Suprapubic skin (tissue), 4 donors: Measurements from ENCODE around the gene IGFL3. TPM values are rescaled to one million over a fixed set of nuclear protein-coding genes. Genes with fewer than 3 reads are reported as not detected.

Experiments used
- DNase-seq, 2 donors: peaks; one replicate each; pipeline ENCODE4 v3.0.0-alpha.2; 2019; ENCODE audit warnings: low spot score in 2 of 2
- H3K27ac ChIP-seq: fragments of 200-600 bp; sonication (generic); one replicate; pipeline ENCODE4 v1.5.1; 2019
- H3K27me3 ChIP-seq: fragments of 200-600 bp; sonication (generic); one replicate; pipeline ENCODE4 v1.5.1; 2019
- H3K36me3 ChIP-seq: fragments of 200-600 bp; sonication (generic); one replicate; pipeline ENCODE4 v1.5.1; 2019
- H3K4me1 ChIP-seq: fragments of 200-600 bp; sonication (generic); one replicate; pipeline ENCODE4 v1.5.1; 2019
- H3K4me3 ChIP-seq: fragments of 200-600 bp; sonication (generic); one replicate; pipeline ENCODE4 v1.5.1; 2019; ENCODE audit warnings: mild to moderate bottlenecking
- H3K9me3 ChIP-seq: fragments of 200-600 bp; sonication (generic); one replicate; pipeline ENCODE4 v1.5.1; 2019
- CTCF ChIP-seq, 2 donors: fragments of 200-600 bp in 1 of 2; fragments of 450-650 bp in 1 of 2; sonication (generic) in 1 of 2; IDR thresholded peaks; one replicate each; pipeline ENCODE4 v1.5.1; 2016 to 2019; ENCODE audit warnings: antibody characterized with exemption in 2 of 2, mild to moderate bottlenecking in 1 of 2, moderate library complexity in 1 of 2
- EP300 ChIP-seq: sonication (generic); formaldehyde crosslinking; IDR thresholded peaks from one replicate; pipeline ENCODE4 v1.6.1; 2017; ENCODE audit warnings: antibody characterized with exemption
- POLR2A ChIP-seq, 2 donors: fragments of 450-650 bp; IDR thresholded peaks; one replicate each; pipeline ENCODE4 v1.6.1; 2017; ENCODE audit warnings: antibody characterized with exemption in 2 of 2, mild to moderate bottlenecking in 2 of 2, moderate library complexity in 2 of 2
- POLR2AphosphoS5 ChIP-seq, 3 donors: sonication (generic); formaldehyde crosslinking; IDR thresholded peaks; one replicate each; pipeline ENCODE4 v1.6.1; 2017; ENCODE audit warnings: antibody characterized with exemption in 3 of 3
- WGBS: methylation state at CpG from one replicate; pipeline ENCODE4 v1.1.5; 2018; 5-methylcytosine and 5-hydroxymethylcytosine counted together
- total RNA-seq, 4 donors: library from RNA; depleted of rRNA; stranded (reverse); fragments of >200 nt; gene quantifications; one replicate each; pipeline ENCODE4 v1.1.0, GENCODE V29; 2016

IGFL3 gene
- total RNA-seq, 4 donors from 2014 or later = 10.2 to 49.4 (median 16.8) TPM

- TF ChIP-seq POLR2A (IDR thresholded peaks at IDR 0.05) (no peak), CTCF (IDR thresholded peaks at IDR 0.05) (no peak), EP300 (no peak)
- no peak overlapping the region for H3K27ac ChIP-seq
- peaks cover 27% of the 10 kb centered on the region for H3K27me3 ChIP-seq
Observed at GRCh38 chr19:46118136-46118535, 6.4 kb downstream of the IGFL3 start.

GRCh38 chr19:46116121-46116520, 8.4 kb downstream of the IGFL3 start:
- Histone ChIP-seq H3K9me3 (no peaks in the 10 kb centered on the region), H3K36me3 (no peaks in the 10 kb centered on the region), H3K27ac (peak overlapping the region; percentile 15), H3K4me1 (peaks cover 28% of the 10 kb centered on the region), H3K27me3 (peaks cover 24% of the 10 kb centered on the region), H3K4me3 (no peak overlapping the region)
- TF ChIP-seq POLR2AphosphoS5 (IDR thresholded peaks at IDR 0.05) (no peak), CTCF (IDR thresholded peaks at IDR 0.05) (no peak), POLR2A (IDR thresholded peaks at IDR 0.05) (no peak), EP300 (no peak)
- 50% methylated on average over 3 of the region's 3 CpGs for WGBS
- DNase-seq = no peak

More at GRCh38 chr19:46118136-46118535, 6.4 kb downstream of the IGFL3 start:
- H3K4me3 ChIP-seq = no peak overlapping the region
- H3K4me1 ChIP-seq = peaks cover 28% of the 10 kb centered on the region
- no peak for DNase-seq
- no peaks in the 10 kb centered on the region for H3K36me3 ChIP-seq
- WGBS = 50% methylated on average over 3 of the region's 3 CpGs
- no peaks in the 10 kb centered on the region for H3K9me3 ChIP-seq

GRCh38 chr19:46115396-46116106, 8.9 kb downstream of the IGFL3 start:
- TF ChIP-seq POLR2AphosphoS5 (IDR thresholded peaks at IDR 0.05) = no peak

DNA sequence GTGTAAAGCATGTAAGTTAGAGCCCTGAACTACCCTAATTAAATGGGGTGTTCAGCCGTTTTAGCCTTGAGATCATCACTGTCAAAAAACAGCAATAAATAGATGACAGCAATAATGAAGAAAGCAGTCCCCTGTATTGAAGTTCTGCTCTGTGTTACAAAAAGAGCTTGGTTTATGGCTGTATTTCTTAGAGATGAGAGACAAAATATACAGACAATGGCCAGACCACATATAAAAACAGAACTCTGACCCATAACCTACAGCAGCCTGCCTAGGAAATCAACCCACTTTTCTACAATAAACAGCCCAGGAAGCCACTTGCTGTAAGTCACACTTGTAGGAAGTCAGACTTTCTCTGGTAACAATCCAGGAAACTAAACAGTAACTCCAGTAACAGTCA, 10.8 kb downstream of the IGFL3 start:
- no peak for DNase-seq
- no peaks in the 10 kb centered on the region for H3K9me3 ChIP-seq
- H3K27me3 ChIP-seq = peaks cover 19% of the 10 kb centered on the region
- H3K27ac ChIP-seq = no peak overlapping the region
- H3K4me1 ChIP-seq = peaks cover 28% of the 10 kb centered on the region
- H3K4me3 ChIP-seq = no peak overlapping the region
- TF ChIP-seq EP300 (no peak), POLR2A (IDR thresholded peaks at IDR 0.05) (no peak), CTCF (IDR thresholded peaks at IDR 0.05) (no peak), POLR2AphosphoS5 (IDR thresholded peaks at IDR 0.05) (no peak)
- H3K36me3 ChIP-seq = no peaks in the 10 kb centered on the region
- 47% methylated on average over 1 of the region's 1 CpG for WGBS

More at GRCh38 chr19:46115396-46116106, 8.9 kb downstream of the IGFL3 start:
- H3K36me3 ChIP-seq = no peaks in the 10 kb centered on the region
- no peaks in the 10 kb centered on the region for H3K9me3 ChIP-seq
- WGBS = 44% methylated on average over 9 of the region's 9 CpGs
- H3K4me1 ChIP-seq = peaks cover 28% of the 10 kb centered on the region
- peaks cover 24% of the 10 kb centered on the region for H3K27me3 ChIP-seq
- DNase-seq = no peak
- H3K27ac ChIP-seq = peak overlapping the region; percentile 15
- H3K4me3 ChIP-seq = no peak overlapping the region

GRCh38 chr19:46112527-46112926, 12.0 kb downstream of the IGFL3 start:
- Histone ChIP-seq H3K36me3 (no peaks in the 10 kb centered on the region), H3K9me3 (no peaks in the 10 kb centered on the region), H3K27ac (no peak overlapping the region), H3K4me3 (no peak overlapping the region), H3K4me1 (peaks cover 20% of the 10 kb centered on the region), H3K27me3 (peaks cover 12% of the 10 kb centered on the region)
- TF ChIP-seq POLR2AphosphoS5 (IDR thresholded peaks at IDR 0.05) = no peak
- no peak for TF ChIP-seq EP300
- no peak for TF ChIP-seq POLR2A (IDR thresholded peaks at IDR 0.05)
- TF ChIP-seq CTCF (IDR thresholded peaks at IDR 0.05) = no peak
- WGBS = 72% methylated on average over 2 of the region's 2 CpGs
- DNase-seq = no peak
